Measurements from ENCODE around the gene KLHL28.

KLHL28 gene

GRCh38 chr14:44959538-44959937 is 2.2 kb downstream of the KLHL28 start:
- no peak for DNase-seq

GRCh38 chr14:44956866-44957265 is 4.9 kb downstream of the KLHL28 start:
- no peak for DNase-seq

GRCh38 chr14:44955528-44955927 is 6.2 kb downstream of the KLHL28 start:
- DNase-seq: no peak

GRCh38 chr14:44954750-44955149 is 7.0 kb downstream of the KLHL28 start:
- DNase-seq: no peak

- no peak for DNase-seq
Observed at GRCh38 chr14:44952391-44953110, 9.2 kb downstream of the KLHL28 start.

- DNase-seq: no peak
Observed at GRCh38 chr14:44951051-44951450, 10.7 kb downstream of the KLHL28 start.

- no peak for DNase-seq
Observed at GRCh38 chr14:44945264-44945663, 16.5 kb downstream of the KLHL28 start.

GRCh38 chr14:44944107-44944506 is 17.6 kb downstream of the KLHL28 start:
- DNase-seq: no peak

- DNase-seq: no peak
Observed at GRCh38 chr14:44942436-44942835, 19.3 kb downstream of the KLHL28 start.

GRCh38 chr14:44941591-44941990 is 20.2 kb downstream of the KLHL28 start:
- DNase-seq: no peak

- no peak for DNase-seq
Observed at GRCh38 chr14:44940944-44941343, 20.8 kb downstream of the KLHL28 start.

GRCh38 chr14:44940211-44940610 is 21.5 kb downstream of the KLHL28 start:
- no peak for DNase-seq

GRCh38 chr14:44937547-44937946 is 24.2 kb downstream of the KLHL28 start:
- no peak for DNase-seq

GRCh38 chr14:44935155-44935554 is 26.6 kb downstream of the KLHL28 start:
- no peak for DNase-seq

GRCh38 chr14:44928793-44929192 is 33.0 kb downstream of the KLHL28 start:
- DNase-seq: no peak

GRCh38 chr14:44914849-44915248 is 46.9 kb downstream of the KLHL28 start:
- DNase-seq: no peak

GRCh38 chr14:44912041-44912869 is 49.5 kb downstream of the KLHL28 start:
- no peak for DNase-seq

- DNase-seq: no peak
Observed at GRCh38 chr14:44910821-44911220, 50.9 kb downstream of the KLHL28 start.

GRCh38 chr14:44901696-44902095 is 60.1 kb downstream of the KLHL28 start:
- DNase-seq: no peak

- no peak for DNase-seq
Observed at GRCh38 chr14:44898551-44898950, 63.2 kb downstream of the KLHL28 start.

- no peak for DNase-seq
Observed at GRCh38 chr14:44897845-44898151, 63.9 kb downstream of the KLHL28 start.

GRCh38 chr14:44897041-44897844 is 64.5 kb downstream of the KLHL28 start:
- DNase-seq: peak; percentile 99

- DNase-seq: no peak
Observed at GRCh38 chr14:44896275-44897040, 65.3 kb downstream of the KLHL28 start.
